Upper lobe of left lung (tissue), 6 donors: ENCODE results near the gene RBPMS2. TPM values are rescaled to one million over a fixed set of nuclear protein-coding genes. Genes with fewer than 3 reads are reported as not detected.

Experiments used
- ATAC-seq, 2 donors: fragments of 200-7000 bp; cut with Tn5 transposase; one replicate each; pipeline ENCODE4 v1.9.1; 2022; ENCODE audit warnings: mild to moderate bottlenecking in 2 of 2, moderate library complexity in 2 of 2; ENCODE audit not compliant: low FRiP score in 2 of 2
- DNase-seq, 2 donors: peaks; one replicate each; pipeline ENCODE4 v3.0.0-alpha.2; 2019 to 2020
- H3K27ac ChIP-seq, 4 donors: fragments of 200-600 bp; sonication (generic); one replicate each; pipeline ENCODE4 v1.5.1; 2016 to 2019
- H3K27me3 ChIP-seq, 4 donors: fragments of 200-600 bp; sonication (generic); one replicate each; pipeline ENCODE4 v1.5.1; 2017 to 2019
- H3K36me3 ChIP-seq, 4 donors: fragments of 200-600 bp; sonication (generic); one replicate each; pipeline ENCODE4 v1.5.1; 2016 to 2019
- H3K4me1 ChIP-seq, 4 donors: fragments of 200-600 bp; sonication (generic); one replicate each; pipeline ENCODE4 v1.5.1; 2018 to 2019
- H3K4me3 ChIP-seq, 4 donors: fragments of 200-600 bp; sonication (generic); one replicate each; pipeline ENCODE4 v1.5.1; 2017 to 2019; ENCODE audit warnings: mild to moderate bottlenecking in 2 of 4, moderate library complexity in 1 of 4
- H3K9me3 ChIP-seq, 4 donors: fragments of 200-600 bp; sonication (generic); one replicate each; pipeline ENCODE4 v1.5.1; 2018 to 2019
- EP300 ChIP-seq, 4 donors: sonication (generic); formaldehyde crosslinking; IDR thresholded peaks; one replicate each; pipeline ENCODE4 v1.5.1; 2017; ENCODE audit warnings: antibody characterized with exemption in 4 of 4, control low read depth in 2 of 4
- POLR2A ChIP-seq, 4 donors: fragments of 450-650 bp; IDR thresholded peaks; one replicate each; pipeline ENCODE4 v1.5.1; 2016 to 2017; ENCODE audit warnings: antibody characterized with exemption in 4 of 4, mild to moderate bottlenecking in 2 of 4
- POLR2AphosphoS5 ChIP-seq, 2 donors: sonication (generic); formaldehyde crosslinking; IDR thresholded peaks; one replicate each; pipeline ENCODE4 v1.5.1; 2017; ENCODE audit warnings: antibody characterized with exemption in 2 of 2
- WGBS, 2 donors: methylation state at CpG; one replicate each; pipeline ENCODE4 v1.1.5; 2017 to 2018; 5-methylcytosine and 5-hydroxymethylcytosine counted together
- total RNA-seq, 6 donors: library from RNA; depleted of rRNA in 4 of 6; stranded (reverse); fragments of >200 nt in 4 of 6; gene quantifications; one replicate each; pipeline versions ENCODE4 v1.1.0 to v1.2.1, GENCODE V29; 2016 to 2021
- TF ChIP-seq, protein P1 (sequence below), 6 experiments: fragments of 450-650 bp in 4 of 6; fragments of 200-600 bp in 2 of 6; sonication (generic) in 2 of 6; IDR thresholded peaks; one replicate each; pipeline ENCODE4 v1.5.1; 2016 to 2019; ENCODE audit warnings: antibody characterized with exemption in 6 of 6
- donor health status: DM: no; HTN: no; CAD: no; lungs with moderate emphysema.
- donor health status: DM: no; HTN: yes; CAD: no; lungs with severe emphysema.

RBPMS2 gene
- total RNA-seq, 6 donors from 2014 or later = 1.2 to 3.6 (median 2.0) TPM

DNA sequence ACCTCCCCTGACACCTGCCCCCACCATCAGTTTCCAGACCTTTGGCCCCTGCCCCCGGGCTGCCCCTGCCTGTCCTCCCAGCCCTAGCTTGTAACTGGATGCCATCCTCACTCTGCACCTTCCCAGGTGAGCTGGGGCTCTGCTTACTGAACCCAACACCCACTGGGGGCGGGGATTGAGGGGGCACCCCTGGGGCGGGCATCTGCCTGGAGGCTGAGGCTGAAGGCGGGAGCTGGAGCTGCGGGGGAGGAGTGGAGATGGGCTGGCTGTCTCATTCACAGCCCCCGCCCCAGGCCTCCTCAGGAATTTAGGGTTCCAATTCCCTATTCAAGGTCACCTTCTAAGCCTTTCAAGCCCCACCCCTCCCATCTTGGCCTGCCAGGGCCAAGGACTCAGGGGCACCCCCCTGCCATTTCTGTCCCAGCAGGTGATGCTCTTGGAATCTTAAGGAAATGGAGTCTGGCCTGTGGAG, 32.4 kb upstream of the RBPMS2 start:
- WGBS, 2 donors = 73% methylated on average over 6 of the region's 6 CpGs; no CpG with 5 or more reads in 1 of the 2 donors
- no peak for ATAC-seq
- Histone ChIP-seq H3K27me3 (no peaks in the 10 kb centered on the region), H3K4me3 (no peak overlapping the region), H3K4me1 (no peaks in the 10 kb centered on the region), H3K27ac (no peak overlapping the region), H3K36me3 (no peaks in the 10 kb centered on the region), H3K9me3 (no peaks in the 10 kb centered on the region)
- no peak for DNase-seq
- TF ChIP-seq, protein P1, sequence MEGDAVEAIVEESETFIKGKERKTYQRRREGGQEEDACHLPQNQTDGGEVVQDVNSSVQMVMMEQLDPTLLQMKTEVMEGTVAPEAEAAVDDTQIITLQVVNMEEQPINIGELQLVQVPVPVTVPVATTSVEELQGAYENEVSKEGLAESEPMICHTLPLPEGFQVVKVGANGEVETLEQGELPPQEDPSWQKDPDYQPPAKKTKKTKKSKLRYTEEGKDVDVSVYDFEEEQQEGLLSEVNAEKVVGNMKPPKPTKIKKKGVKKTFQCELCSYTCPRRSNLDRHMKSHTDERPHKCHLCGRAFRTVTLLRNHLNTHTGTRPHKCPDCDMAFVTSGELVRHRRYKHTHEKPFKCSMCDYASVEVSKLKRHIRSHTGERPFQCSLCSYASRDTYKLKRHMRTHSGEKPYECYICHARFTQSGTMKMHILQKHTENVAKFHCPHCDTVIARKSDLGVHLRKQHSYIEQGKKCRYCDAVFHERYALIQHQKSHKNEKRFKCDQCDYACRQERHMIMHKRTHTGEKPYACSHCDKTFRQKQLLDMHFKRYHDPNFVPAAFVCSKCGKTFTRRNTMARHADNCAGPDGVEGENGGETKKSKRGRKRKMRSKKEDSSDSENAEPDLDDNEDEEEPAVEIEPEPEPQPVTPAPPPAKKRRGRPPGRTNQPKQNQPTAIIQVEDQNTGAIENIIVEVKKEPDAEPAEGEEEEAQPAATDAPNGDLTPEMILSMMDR (IDR thresholded peaks at IDR 0.05) = no peak
- TF ChIP-seq POLR2A (IDR thresholded peaks at IDR 0.05) = no peak
- TF ChIP-seq EP300 (IDR thresholded peaks at IDR 0.05) = no peak
- TF ChIP-seq POLR2AphosphoS5 (IDR thresholded peaks at IDR 0.05) = no peak

DNA sequence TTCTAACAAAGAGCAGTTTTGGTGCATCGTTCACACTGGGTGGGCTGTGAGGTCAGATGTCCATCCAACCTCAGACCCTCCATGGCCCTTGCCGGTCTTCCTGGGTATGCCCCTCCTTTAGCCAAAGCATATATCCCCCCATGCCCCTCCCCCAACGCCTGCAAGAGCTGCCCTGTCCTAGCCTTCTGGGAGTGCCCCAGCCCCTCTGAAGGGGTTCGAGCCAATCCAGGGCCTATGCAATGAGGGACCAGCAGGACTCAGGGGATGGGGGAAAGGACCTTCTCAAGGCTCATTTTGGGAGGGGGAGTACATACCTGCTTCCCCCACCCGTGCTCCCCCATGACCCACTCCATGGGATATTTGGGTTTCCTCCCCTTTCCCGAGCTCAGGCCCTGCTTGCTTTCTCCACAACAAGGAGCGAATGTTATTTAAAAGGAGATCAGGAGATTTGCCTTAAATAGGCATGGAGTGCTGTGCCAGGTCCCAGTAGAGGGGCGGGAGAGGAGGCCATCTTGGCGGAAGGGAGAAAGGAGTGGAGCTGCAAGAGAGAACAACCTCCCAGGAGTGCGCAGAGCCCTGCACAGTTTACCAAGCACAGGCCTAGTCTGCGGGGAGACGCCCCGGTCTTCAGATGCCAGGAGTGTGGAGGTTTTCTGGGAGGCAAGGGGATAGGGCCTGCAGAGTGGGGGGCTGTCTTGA, 31.8 kb upstream of the RBPMS2 start:
- Histone ChIP-seq H3K9me3 (no peaks in the 10 kb centered on the region), H3K27ac (no peak overlapping the region), H3K4me3 (no peak overlapping the region), H3K36me3 (no peaks in the 10 kb centered on the region), H3K4me1 (no peaks in the 10 kb centered on the region), H3K27me3 (no peaks in the 10 kb centered on the region)
- 74 to 83% methylated on average over 10 to 13 of the region's 13 CpGs for WGBS, 2 donors
- DNase-seq = no peak
- no peak for ATAC-seq
- no peak for TF ChIP-seq EP300 (IDR thresholded peaks at IDR 0.05)
- TF ChIP-seq POLR2AphosphoS5 (IDR thresholded peaks at IDR 0.05) = no peak
- TF ChIP-seq, protein P1 (IDR thresholded peaks at IDR 0.05) = no peak
- no peak for TF ChIP-seq POLR2A (IDR thresholded peaks at IDR 0.05)

DNA sequence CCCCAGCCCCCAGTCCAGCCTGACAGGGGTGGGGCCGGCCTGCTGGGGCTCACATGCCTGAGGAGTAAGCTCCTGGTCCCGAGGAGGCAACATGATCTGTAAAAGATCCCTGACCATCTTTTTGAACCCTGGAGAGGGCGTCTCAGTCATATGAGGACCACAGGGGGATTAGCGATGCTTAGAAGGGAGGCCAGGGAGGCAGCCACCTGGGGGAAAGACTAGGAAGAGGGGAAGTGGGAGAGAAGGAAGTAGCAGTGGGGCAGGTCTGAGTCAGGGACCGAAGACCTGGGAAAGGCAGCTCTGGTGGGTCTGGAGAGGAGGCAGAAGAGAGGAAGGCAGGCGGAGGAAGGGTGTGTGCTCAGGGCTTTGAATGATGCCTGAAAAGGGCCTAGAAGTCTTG, 31.1 kb upstream of the RBPMS2 start:
- no peak for ATAC-seq
- Histone ChIP-seq H3K36me3 (no peaks in the 10 kb centered on the region), H3K9me3 (no peaks in the 10 kb centered on the region), H3K27ac (no peak overlapping the region), H3K27me3 (no peaks in the 10 kb centered on the region), H3K4me1 (no peaks in the 10 kb centered on the region), H3K4me3 (no peak overlapping the region)
- 83 to 84% methylated on average over 6 of the region's 6 CpGs for WGBS, 2 donors
- no peak for DNase-seq
- TF ChIP-seq POLR2A (IDR thresholded peaks at IDR 0.05) = no peak
- TF ChIP-seq, protein P1 (IDR thresholded peaks at IDR 0.05) = no peak
- TF ChIP-seq EP300 (IDR thresholded peaks at IDR 0.05) = no peak
- no peak for TF ChIP-seq POLR2AphosphoS5 (IDR thresholded peaks at IDR 0.05)

DNA sequence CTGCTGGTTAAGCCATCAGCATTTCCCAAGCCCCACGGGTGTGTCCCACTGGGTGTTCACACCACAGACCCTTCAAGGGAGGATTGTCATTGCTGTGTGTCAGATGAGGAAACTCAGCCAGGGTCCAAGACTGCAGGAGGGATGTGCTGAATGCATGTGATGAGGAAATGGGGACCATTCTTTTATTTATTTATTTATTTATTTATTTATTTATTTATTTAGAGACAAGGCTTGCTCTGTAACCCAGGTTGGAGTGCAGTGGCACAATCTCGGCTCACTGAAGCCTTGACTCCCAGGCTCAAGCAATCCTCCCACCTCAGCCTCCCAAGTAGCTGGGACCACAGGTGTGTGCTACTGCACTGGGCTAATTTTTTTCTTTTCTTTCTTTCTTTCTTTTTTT, 29.2 kb upstream of the RBPMS2 start:
- Histone ChIP-seq H3K9me3 (no peaks in the 10 kb centered on the region), H3K4me3 (no peak overlapping the region), H3K27me3 (no peaks in the 10 kb centered on the region), H3K27ac (no peak overlapping the region), H3K4me1 (no peaks in the 10 kb centered on the region), H3K36me3 (no peaks in the 10 kb centered on the region)
- no peak for DNase-seq
- no peak for ATAC-seq
- TF ChIP-seq, protein P1 (IDR thresholded peaks at IDR 0.05) = no peak
- TF ChIP-seq EP300 (IDR thresholded peaks at IDR 0.05) = no peak
- TF ChIP-seq POLR2A (IDR thresholded peaks at IDR 0.05) = no peak
- no peak for TF ChIP-seq POLR2AphosphoS5 (IDR thresholded peaks at IDR 0.05)
- WGBS, 2 donors = 41 to 50% methylated on average over 2 of the region's 2 CpGs

DNA sequence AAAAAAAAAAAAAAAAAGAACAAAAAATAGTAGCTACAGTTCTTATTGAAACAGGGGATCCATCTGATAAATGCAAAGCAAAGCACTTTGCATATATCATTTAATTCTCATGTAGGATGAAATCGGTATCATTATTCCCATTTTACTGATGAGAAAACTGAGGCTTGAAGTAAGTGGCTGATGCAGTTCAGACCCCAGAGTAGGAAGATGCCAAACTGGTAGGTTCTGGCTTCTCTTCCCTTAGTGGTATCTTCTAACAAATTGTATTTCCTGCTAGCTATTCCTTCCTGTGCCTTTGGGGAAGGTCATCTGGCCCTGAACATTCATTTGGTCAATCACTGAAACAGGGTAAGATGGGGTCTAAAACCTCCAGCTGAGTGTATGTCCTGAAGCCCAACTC, 28.1 kb upstream of the RBPMS2 start:
- H3K4me1 ChIP-seq = no peaks in the 10 kb centered on the region
- H3K27me3 ChIP-seq = no peaks in the 10 kb centered on the region
- ATAC-seq (no peak), DNase-seq (no peak)
- H3K36me3 ChIP-seq = no peaks in the 10 kb centered on the region
- H3K27ac ChIP-seq = no peak overlapping the region
- H3K4me3 ChIP-seq = no peak overlapping the region
- WGBS, 2 donors = 100% methylated on average over 1 of the region's 1 CpG
- no peaks in the 10 kb centered on the region for H3K9me3 ChIP-seq
- TF ChIP-seq, protein P1 (IDR thresholded peaks at IDR 0.05) = no peak
- TF ChIP-seq POLR2AphosphoS5 (IDR thresholded peaks at IDR 0.05) (no peak), POLR2A (IDR thresholded peaks at IDR 0.05) (no peak), EP300 (IDR thresholded peaks at IDR 0.05) (no peak)
